SK-N-MC (cell line): Measurements from ENCODE around the gene RYR1.

ENCODE experiments used
- EZH2 ChIP-seq: fragments of 200-600 bp; sonication (generic); IDR thresholded peaks from one replicate; pipeline ENCODE4 v1.6.1; 2017; ENCODE audit warnings: antibody characterized with exemption
- POLR2AphosphoS5 ChIP-seq: IDR thresholded peaks from 2 replicates; pipeline ENCODE4 v1.6.1; 2012; ENCODE audit warnings: mild to moderate bottlenecking, low read depth, low read length, borderline replicate concordance

DNA sequence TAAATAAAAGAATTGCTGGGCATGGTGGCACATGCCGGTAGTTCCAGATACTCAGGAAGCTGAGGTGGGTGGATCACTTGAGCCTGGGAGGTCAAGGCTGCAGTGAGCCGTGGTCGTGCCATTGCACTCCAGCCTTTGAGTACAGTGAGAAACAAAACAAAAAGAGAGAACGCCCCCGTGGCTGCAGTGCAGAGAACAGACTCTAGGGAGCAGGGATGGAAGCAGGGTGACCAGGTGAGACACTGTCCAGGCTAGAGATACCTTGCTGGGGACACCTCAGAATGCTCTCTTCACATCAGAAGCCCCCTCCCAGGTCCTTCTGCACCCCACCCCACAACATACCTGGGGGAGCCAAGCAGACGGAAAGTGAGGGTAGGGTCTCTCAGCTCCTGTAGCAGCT lies 159.4 kb downstream of the RYR1 start:
- TF ChIP-seq EZH2 (no peak), POLR2AphosphoS5 (no peak)
